HG03064 (cell line): Measurements from ENCODE around the gene MEF2B.
"Not testable (repeated sequence)": the region's sequence is repeated elsewhere in the genome, so short reads cannot be mapped to it uniquely, and the experiment has no call there.

Source experiments
- ATAC-seq: cut with Tn5 transposase; IDR thresholded peaks from one replicate; pipeline ENCODE4 v1.9.1; 2021; ENCODE audit warnings: low read depth; ENCODE audit not compliant: unreplicated experiment

Gene MEF2B

GRCh38 chr19:19132912-19133311 lies 37.2 kb downstream of the MEF2B start:
- ATAC-seq, result no peak

GRCh38 chr19:19131989-19132388 lies 38.1 kb downstream of the MEF2B start:
- no peak for ATAC-seq

GRCh38 chr19:19126102-19126501 lies 44.0 kb downstream of the MEF2B start:
- ATAC-seq, result no peak

- no peak for ATAC-seq
Measured at GRCh38 chr19:19123386-19123785, 46.7 kb downstream of the MEF2B start.

- ATAC-seq, result no peak
Measured at GRCh38 chr19:19122902-19123301, 47.2 kb downstream of the MEF2B start.

GRCh38 chr19:19121371-19121770 lies 48.7 kb downstream of the MEF2B start:
- ATAC-seq, result no peak

GRCh38 chr19:19120308-19121231 lies 49.5 kb downstream of the MEF2B start:
- ATAC-seq, result no peak

- no peak for ATAC-seq
Measured at GRCh38 chr19:19119325-19120237, 50.5 kb downstream of the MEF2B start.

GRCh38 chr19:19115954-19116353 lies 54.1 kb downstream of the MEF2B start:
- ATAC-seq, result no peak

GRCh38 chr19:19113040-19113626 lies 56.9 kb downstream of the MEF2B start:
- ATAC-seq, result no peak

GRCh38 chr19:19111967-19112580 lies 58.0 kb downstream of the MEF2B start:
- no peak for ATAC-seq

- no peak for ATAC-seq
Measured at GRCh38 chr19:19111136-19111835, 58.8 kb downstream of the MEF2B start.

- ATAC-seq, result no peak
Measured at GRCh38 chr19:19110410-19111135, 59.5 kb downstream of the MEF2B start.

- no peak for ATAC-seq
Measured at GRCh38 chr19:19109601-19110000, 60.5 kb downstream of the MEF2B start.

GRCh38 chr19:19107654-19108053 lies 62.4 kb downstream of the MEF2B start:
- no peak for ATAC-seq

- ATAC-seq, result not testable (repeated sequence)
Measured at GRCh38 chr19:19106938-19107337, 63.1 kb downstream of the MEF2B start.

GRCh38 chr19:19106056-19106551 lies 64.0 kb downstream of the MEF2B start:
- no peak for ATAC-seq

- no peak for ATAC-seq
Measured at GRCh38 chr19:19105365-19106055, 64.6 kb downstream of the MEF2B start.
